Measurements from ENCODE around the gene BMPER.
"Not testable (repeated sequence)": the region's sequence is repeated elsewhere in the genome, so short reads cannot be mapped to it uniquely, and the experiment has no call there.

BMPER gene

GRCh38 chr7:34165927-34166550, 260.7 kb downstream of the BMPER start:
- no peak for TF ChIP-seq POU6F1 (CRISPR knock-in tag; IDR thresholded peaks at IDR 0.05; ENCODE audit: borderline replicate concordance, low read depth)
- TF ChIP-seq ZNF565 (CRISPR knock-in tag; conservative IDR thresholded peaks at IDR 0.05; ENCODE audit: low read depth), result no peak
- no peak for TF ChIP-seq TOX (CRISPR knock-in tag; IDR thresholded peaks at IDR 0.05; ENCODE audit: borderline replicate concordance)
- TF ChIP-seq ESRRG (CRISPR knock-in tag; IDR thresholded peaks at IDR 0.05), result no peak
- TF ChIP-seq ZFP3 (CRISPR knock-in tag; IDR thresholded peaks at IDR 0.05), result no peak
- TF ChIP-seq OSR1 (CRISPR knock-in tag; IDR thresholded peaks at IDR 0.05), result no peak
- TF ChIP-seq RARB (CRISPR knock-in tag; IDR thresholded peaks at IDR 0.05), result no peak
- peak; percentile 92 for ATAC-seq

GRCh38 chr7:34168013-34168412, 262.7 kb downstream of the BMPER start:
- ATAC-seq, result no peak
- no peak for TF ChIP-seq POU6F1 (CRISPR knock-in tag; IDR thresholded peaks at IDR 0.05; ENCODE audit: borderline replicate concordance, low read depth)
- TF ChIP-seq RARB (CRISPR knock-in tag; IDR thresholded peaks at IDR 0.05), result no peak
- TF ChIP-seq OSR1 (CRISPR knock-in tag; IDR thresholded peaks at IDR 0.05), result no peak
- no peak for TF ChIP-seq CSDC2 (CRISPR knock-in tag; IDR thresholded peaks at IDR 0.05)
- no peak for TF ChIP-seq ESRRG (CRISPR knock-in tag; IDR thresholded peaks at IDR 0.05)
- TF ChIP-seq PATZ1 (CRISPR knock-in tag; IDR thresholded peaks at IDR 0.05; ENCODE audit: borderline replicate concordance), result no peak
- TF ChIP-seq ZNF70 (CRISPR knock-in tag; IDR thresholded peaks at IDR 0.05), result no peak
- no peak for TF ChIP-seq ARNTL (CRISPR knock-in tag; IDR thresholded peaks at IDR 0.05; ENCODE audit: borderline replicate concordance, low read depth)
- no peak for TF ChIP-seq BACH2 (CRISPR knock-in tag; IDR thresholded peaks at IDR 0.05; ENCODE audit: borderline replicate concordance)
- no peak for TF ChIP-seq ZNF565 (CRISPR knock-in tag; conservative IDR thresholded peaks at IDR 0.05; ENCODE audit: low read depth)
- TF ChIP-seq PPARA (CRISPR knock-in tag; IDR thresholded peaks at IDR 0.05; ENCODE audit: borderline replicate concordance), result no peak

GRCh38 chr7:34174688-34175616, 269.6 kb downstream of the BMPER start:
- ATAC-seq, result not testable (repeated sequence)

GRCh38 chr7:34175837-34176236, 270.5 kb downstream of the BMPER start:
- TF ChIP-seq CSDC2 (CRISPR knock-in tag; IDR thresholded peaks at IDR 0.05), result no peak
- no peak for TF ChIP-seq ISL1 (CRISPR knock-in tag; IDR thresholded peaks at IDR 0.05)
- no peak for ATAC-seq

- no peak for ATAC-seq
- no peak for TF ChIP-seq RARB (CRISPR knock-in tag; IDR thresholded peaks at IDR 0.05)
- no peak for TF ChIP-seq TCF4 (CRISPR knock-in tag; IDR thresholded peaks at IDR 0.05; ENCODE audit: borderline replicate concordance)
- no peak for TF ChIP-seq CREB5 (CRISPR knock-in tag; IDR thresholded peaks at IDR 0.05; ENCODE audit: low read depth)
- TF ChIP-seq TOX (CRISPR knock-in tag; IDR thresholded peaks at IDR 0.05; ENCODE audit: borderline replicate concordance), result no peak
Measured at GRCh38 chr7:34177476-34177875, 272.1 kb downstream of the BMPER start.

All from SK-N-SH treated with all-trans-retinoic acid at 6 μM for 48 hours (cell line).